ENCODE data around the gene SEC23B. TPM values are rescaled to one million over a fixed set of nuclear protein-coding genes. Genes with fewer than 3 reads are reported as not detected.
"Not testable (repeated sequence)": the region's sequence is repeated elsewhere in the genome, so short reads cannot be mapped to it uniquely, and the experiment has no call there.

Gene SEC23B
- total RNA-seq, 2 donors from 2014 or later, result 64.4 to 127 TPM

DNA sequence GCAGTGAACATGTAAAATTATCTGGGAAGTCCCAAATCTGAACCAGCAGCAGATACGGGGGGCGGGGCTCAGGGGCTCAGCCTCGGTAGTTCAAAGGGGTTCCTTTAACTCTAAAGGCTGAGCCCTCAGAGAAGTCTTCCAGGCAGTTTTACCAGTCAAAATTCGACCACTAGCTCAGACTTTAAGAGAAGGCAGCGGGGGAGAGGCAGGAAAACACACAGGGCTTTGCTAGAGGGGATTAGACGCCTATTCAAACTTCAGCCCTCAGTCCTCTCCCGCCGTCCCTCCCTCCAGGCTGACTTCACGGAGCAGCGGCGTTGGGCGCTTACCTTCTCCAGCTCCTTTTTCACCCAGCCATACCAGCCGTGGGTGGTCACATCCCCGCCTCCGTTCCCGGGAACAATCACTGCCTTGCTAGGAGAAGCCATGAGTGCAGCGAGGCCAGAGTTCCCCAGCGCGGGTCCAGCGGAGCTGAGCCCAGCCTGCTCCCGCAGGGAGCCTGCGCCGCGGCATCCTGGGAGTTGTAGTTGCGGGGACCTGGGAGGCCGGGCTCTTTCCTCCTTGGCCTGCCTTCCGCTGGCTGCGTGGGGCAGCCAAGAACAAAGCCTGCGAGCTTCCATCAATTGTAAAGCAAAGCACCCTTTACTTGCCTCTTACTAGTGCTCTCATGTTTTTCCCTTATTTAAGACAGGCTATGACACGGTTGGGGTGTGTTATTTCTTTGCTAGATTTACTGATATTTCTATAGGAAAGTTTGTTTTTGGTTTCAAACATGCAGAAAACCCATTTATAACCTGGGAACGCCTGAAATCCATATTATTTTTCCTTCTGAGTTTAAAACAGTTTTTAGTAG, 10.8 kb upstream of the SEC23B start, which contains the start of gene RBBP9:
Gene RBBP9 (minus strand): TSS at position 486 of the 853 bp plus-strand sequence. CDS start 58 bp downstream, at position 428.
- intact Hi-C loops (cut with DNase I), result no loop called here
- peak; percentile 74 for DNase-seq (ENCODE audit: low spot score)

DNA sequence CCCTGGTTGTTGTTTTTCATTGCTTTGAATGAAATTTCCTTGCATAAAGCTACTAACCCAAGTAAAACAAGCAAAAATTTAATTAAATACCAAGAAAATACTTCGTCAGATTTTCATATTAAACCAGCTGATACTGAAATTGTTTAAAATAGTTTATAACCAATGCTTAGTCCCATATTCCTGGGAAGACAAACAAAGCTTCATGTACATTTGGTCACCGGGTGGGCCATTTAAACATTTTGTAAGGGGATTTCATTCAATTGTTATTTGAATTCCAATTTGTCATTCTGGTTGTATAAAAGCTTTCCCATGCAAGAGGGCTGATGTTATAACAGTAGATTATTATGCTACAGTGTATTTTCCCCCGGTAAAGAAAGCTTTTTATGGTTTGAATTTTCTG, 10.1 kb upstream of the SEC23B start:
- H3K27ac ChIP-seq, result peak overlapping the region in 1 of 2 donors; percentile 50

More for the DNA sequence above, 10.8 kb upstream of the SEC23B start, which contains the start of gene RBBP9:
- Histone ChIP-seq H3K27ac (peak within 1 kb of the TSS; percentile 50 to 67), H3K4me1 (replicated peaks) (no peaks in the 10 kb centered on the region), H3K36me3 (no peaks in the 10 kb centered on the region), H3K4me3 (peak within 1 kb of the TSS; percentile 50 to 67), H3K27me3 (replicated peaks; ENCODE audit: insufficient read depth) (no peaks in the 10 kb centered on the region), H3K9me3 (no peaks in the 10 kb centered on the region)
- 3% methylated on average over 27 of the region's 31 CpGs for WGBS
- TF ChIP-seq POLR2A (IDR thresholded peaks at IDR 0.05), result peak; percentile 23
- TF ChIP-seq POLR2AphosphoS5 (IDR thresholded peaks at IDR 0.05), result peak; percentile 58
- TF ChIP-seq, protein P1, sequence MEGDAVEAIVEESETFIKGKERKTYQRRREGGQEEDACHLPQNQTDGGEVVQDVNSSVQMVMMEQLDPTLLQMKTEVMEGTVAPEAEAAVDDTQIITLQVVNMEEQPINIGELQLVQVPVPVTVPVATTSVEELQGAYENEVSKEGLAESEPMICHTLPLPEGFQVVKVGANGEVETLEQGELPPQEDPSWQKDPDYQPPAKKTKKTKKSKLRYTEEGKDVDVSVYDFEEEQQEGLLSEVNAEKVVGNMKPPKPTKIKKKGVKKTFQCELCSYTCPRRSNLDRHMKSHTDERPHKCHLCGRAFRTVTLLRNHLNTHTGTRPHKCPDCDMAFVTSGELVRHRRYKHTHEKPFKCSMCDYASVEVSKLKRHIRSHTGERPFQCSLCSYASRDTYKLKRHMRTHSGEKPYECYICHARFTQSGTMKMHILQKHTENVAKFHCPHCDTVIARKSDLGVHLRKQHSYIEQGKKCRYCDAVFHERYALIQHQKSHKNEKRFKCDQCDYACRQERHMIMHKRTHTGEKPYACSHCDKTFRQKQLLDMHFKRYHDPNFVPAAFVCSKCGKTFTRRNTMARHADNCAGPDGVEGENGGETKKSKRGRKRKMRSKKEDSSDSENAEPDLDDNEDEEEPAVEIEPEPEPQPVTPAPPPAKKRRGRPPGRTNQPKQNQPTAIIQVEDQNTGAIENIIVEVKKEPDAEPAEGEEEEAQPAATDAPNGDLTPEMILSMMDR (IDR thresholded peaks at IDR 0.05), result no peak

DNA sequence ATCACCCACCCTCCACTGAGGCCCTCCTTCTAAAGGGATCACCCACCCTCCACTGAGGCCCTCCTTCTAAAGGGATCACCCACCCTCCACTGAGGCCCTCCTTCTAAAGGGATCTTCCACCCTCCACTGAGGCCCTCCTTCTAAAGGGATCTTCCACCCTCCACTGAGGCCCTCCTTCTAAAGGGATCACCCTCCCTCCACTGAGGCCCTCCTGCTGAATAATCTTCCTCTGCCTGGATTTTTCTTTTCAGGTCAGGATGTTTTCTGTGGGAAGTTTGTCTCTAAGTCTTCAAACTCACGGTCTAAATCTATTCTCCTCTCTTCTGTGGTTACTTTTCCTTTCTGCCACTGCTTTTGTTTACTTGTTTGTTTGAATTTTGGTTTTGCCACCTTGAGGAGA, 6.1 kb upstream of the SEC23B start:
- DNase-seq (ENCODE audit: low spot score); H3K27me3 ChIP-seq (replicated peaks; ENCODE audit: insufficient read depth); H3K4me1 ChIP-seq (replicated peaks); intact Hi-C loops (cut with DNase I); H3K36me3 ChIP-seq; H3K4me3 ChIP-seq; H3K9me3 ChIP-seq; H3K27ac ChIP-seq: not testable (repeated sequence)
- WGBS, result 69% methylated on average over 1 of the region's 1 CpG

More for the DNA sequence above, 10.1 kb upstream of the SEC23B start:
- intact Hi-C loops (cut with DNase I), result no loop called here
- Histone ChIP-seq H3K27me3 (replicated peaks; ENCODE audit: insufficient read depth) (no peaks in the 10 kb centered on the region), H3K4me1 (replicated peaks) (no peaks in the 10 kb centered on the region), H3K9me3 (no peaks in the 10 kb centered on the region), H3K36me3 (no peaks in the 10 kb centered on the region), H3K4me3 (no peak overlapping the region)
- DNase-seq (ENCODE audit: low spot score), result no peak
- WGBS, result 90% methylated on average over 3 of the region's 3 CpGs
- TF ChIP-seq POLR2AphosphoS5 (IDR thresholded peaks at IDR 0.05), result no peak
- no peak for TF ChIP-seq POLR2A (IDR thresholded peaks at IDR 0.05)
- TF ChIP-seq, protein P1 (IDR thresholded peaks at IDR 0.05), result no peak

DNA sequence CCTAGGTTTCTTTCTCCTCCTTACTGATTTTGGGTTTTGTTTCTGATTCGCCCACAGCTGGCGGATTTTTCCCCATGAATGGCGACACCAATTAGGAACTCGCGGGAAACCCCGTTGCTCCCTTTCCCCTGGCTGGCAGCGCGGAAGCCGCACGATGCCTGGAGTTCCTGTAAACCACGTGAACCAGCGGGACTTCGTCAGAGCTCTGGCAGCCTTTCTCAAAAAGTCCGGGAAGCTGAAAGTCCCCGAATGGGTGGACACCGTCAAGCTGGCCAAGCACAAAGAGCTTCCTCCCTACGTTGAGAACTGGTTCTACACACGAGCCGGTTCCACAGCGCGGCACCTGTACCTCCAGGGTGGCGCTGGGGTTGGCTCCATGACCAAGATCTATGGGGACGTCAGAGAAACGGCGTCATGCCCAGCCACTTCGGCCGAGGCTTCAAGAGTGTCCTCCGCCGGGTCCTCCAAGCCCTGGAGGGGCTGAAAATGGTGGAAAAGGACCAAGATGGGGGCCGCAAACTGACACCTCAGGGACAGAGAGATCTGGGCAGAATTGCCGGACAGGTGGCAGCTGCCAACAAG, 3.2 kb upstream of the SEC23B start:
- 57% methylated on average over 31 of the region's 31 CpGs for WGBS
- Histone ChIP-seq H3K36me3 (no peaks in the 10 kb centered on the region), H3K4me1 (replicated peaks) (peaks cover 6% of the 10 kb centered on the region), H3K27me3 (replicated peaks; ENCODE audit: insufficient read depth) (no peaks in the 10 kb centered on the region), H3K4me3 (peak overlapping the region in 1 of 2 donors; percentile 13), H3K27ac (peak overlapping the region in 1 of 2 donors; percentile 52), H3K9me3 (no peaks in the 10 kb centered on the region)
- TF ChIP-seq POLR2A (IDR thresholded peaks at IDR 0.05) (no peak), POLR2AphosphoS5 (IDR thresholded peaks at IDR 0.05) (peak; percentile 20)
- TF ChIP-seq, protein P1 (IDR thresholded peaks at IDR 0.05), result no peak
- peak; percentile 44 for DNase-seq (ENCODE audit: low spot score)
- intact Hi-C loops (cut with DNase I), result no loop called here

DNA sequence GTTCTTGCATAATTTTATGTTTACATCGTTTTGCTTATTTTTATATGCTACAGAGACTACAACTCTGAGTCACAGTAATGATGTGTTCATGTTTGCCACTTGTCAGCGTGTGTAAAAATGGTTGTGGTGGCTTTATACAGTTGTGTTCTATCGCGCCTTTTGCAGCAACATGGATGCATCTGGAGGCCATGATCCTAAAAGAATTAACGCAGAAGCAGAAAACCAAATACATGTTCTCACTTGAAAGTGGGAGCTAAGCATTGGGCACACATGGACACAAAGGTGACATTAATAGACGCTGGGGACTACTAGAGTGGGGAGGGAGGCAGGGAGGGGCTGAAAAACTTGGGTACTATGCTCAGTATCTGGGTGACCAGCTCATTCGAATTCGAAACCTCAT, 996 bp upstream of the SEC23B start:
- Histone ChIP-seq H3K27me3 (replicated peaks; ENCODE audit: insufficient read depth) (no peaks in the 10 kb centered on the region), H3K4me3 (peak overlapping the region; percentile 65 to 83), H3K36me3 (no peaks in the 10 kb centered on the region), H3K9me3 (no peaks in the 10 kb centered on the region), H3K4me1 (replicated peaks) (peaks cover 6% of the 10 kb centered on the region), H3K27ac (peak overlapping the region; percentile 94 to 98)
- WGBS, result 51% methylated on average over 8 of the region's 8 CpGs
- TF ChIP-seq, protein P1 (IDR thresholded peaks at IDR 0.05), result no peak
- TF ChIP-seq POLR2A (IDR thresholded peaks at IDR 0.05), result no peak
- TF ChIP-seq POLR2AphosphoS5 (IDR thresholded peaks at IDR 0.05), result no peak
- no peak for DNase-seq (ENCODE audit: low spot score)
- intact Hi-C loops (cut with DNase I), result no loop called here
